Nucleus accumbens (tissue), 56 donors: Measurements from ENCODE around the gene BRD3.

Experiments
- DNase-seq, 56 donors: peaks; one replicate each; lab custom pipeline; 2025; lab: John Stamatoyannopoulos, UW

BRD3 gene

GRCh38 chr9:134026581-134026980, 41.2 kb downstream of the BRD3 start:
- no peak for DNase-seq

GRCh38 chr9:134025606-134026541, 42.0 kb downstream of the BRD3 start:
- DNase-seq: peak in 25 of 56 donors; percentile 17 to 75 (median 59)

GRCh38 chr9:134024828-134025605, 42.8 kb downstream of the BRD3 start, which contains the start of gene BRD3OS:
TSS of gene BRD3OS (plus strand) at chr9:134025481. CDS start at chr9:134026748, 1,267 bp downstream.
- peak; percentile 60 to 100 (median 96) for DNase-seq

- no peak for DNase-seq
These were observed 43.5 kb downstream of the BRD3 start for GRCh38 chr9:134024214-134024792.

- no peak for DNase-seq
These were observed 52.9 kb downstream of the BRD3 start for GRCh38 chr9:134014946-134015345.

- DNase-seq: no peak
These were observed 56.4 kb downstream of the BRD3 start for GRCh38 chr9:134011401-134011800.

GRCh38 chr9:134010310-134011173, 57.3 kb downstream of the BRD3 start:
- no peak for DNase-seq

- DNase-seq: no peak
These were observed 60.3 kb downstream of the BRD3 start for GRCh38 chr9:134007571-134007970.

- no peak for DNase-seq
These were observed 60.7 kb downstream of the BRD3 start for GRCh38 chr9:134007150-134007549.

- no peak for DNase-seq
These were observed 62.4 kb downstream of the BRD3 start for GRCh38 chr9:134005381-134005780.

GRCh38 chr9:134004881-134005280, 62.9 kb downstream of the BRD3 start:
- DNase-seq: no peak

- no peak for DNase-seq
These were observed 63.5 kb downstream of the BRD3 start for GRCh38 chr9:134004131-134004873.

GRCh38 chr9:134003237-134003636, 64.6 kb downstream of the BRD3 start:
- no peak for DNase-seq

- no peak for DNase-seq
These were observed 65.0 kb downstream of the BRD3 start for GRCh38 chr9:134002796-134003195.

GRCh38 chr9:133999851-134000265, 68.0 kb downstream of the BRD3 start:
- DNase-seq: no peak

- DNase-seq: no peak
These were observed 68.8 kb downstream of the BRD3 start for GRCh38 chr9:133998915-133999595.

GRCh38 chr9:133997584-133997983, 70.2 kb downstream of the BRD3 start:
- no peak for DNase-seq
